Right ventricle myocardium superior (tissue), 1 donor: ENCODE data around the gene SPATS1. TPM values are rescaled to one million over a fixed set of nuclear protein-coding genes. Genes with fewer than 3 reads are reported as not detected.

Source experiments
- ATAC-seq: fragments of 200-7000 bp; cut with Tn5 transposase; one replicate; pipeline ENCODE4 v1.9.1; 2020; ENCODE audit warnings: mild to moderate bottlenecking; ENCODE audit not compliant: poor library complexity
- DNase-seq: peaks from one replicate; pipeline ENCODE4 v3.0.0-alpha.2; 2020
- intact Hi-C: fragments of 100-400 bp; cut with DNase I; formaldehyde crosslinking; loops from one replicate; pipeline ENCODE4 v1.11.2; 2022
- long read RNA-seq: library from polyadenylated mRNA; unstranded; transcript quantifications from one replicate; pipeline ENCODE4 v2.0.0, GENCODE V29; 2021
- total RNA-seq: library from RNA; stranded (reverse); fragmentation: NEBNext Ultra II Directional; extraction: Animal tissue kit (Norgen Biotek cat#: 25700); gene quantifications from one replicate; pipeline ENCODE4 v1.2.1, GENCODE V29; 2021
- donor health status: DM: no; HTN: yes; CAD: no; lungs with severe emphysema.

The SPATS1 gene, protein sequence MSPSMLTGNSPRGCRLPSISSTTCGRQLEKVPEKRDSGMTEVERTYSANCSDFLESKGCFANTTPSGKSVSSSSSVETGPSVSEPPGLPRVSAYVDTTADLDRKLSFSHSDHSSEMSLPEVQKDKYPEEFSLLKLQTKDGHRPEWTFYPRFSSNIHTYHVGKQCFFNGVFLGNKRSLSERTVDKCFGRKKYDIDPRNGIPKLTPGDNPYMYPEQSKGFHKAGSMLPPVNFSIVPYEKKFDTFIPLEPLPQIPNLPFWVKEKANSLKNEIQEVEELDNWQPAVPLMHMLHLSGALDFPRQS
- not detected for total RNA-seq
- long read RNA-seq = 0 reads

DNA sequence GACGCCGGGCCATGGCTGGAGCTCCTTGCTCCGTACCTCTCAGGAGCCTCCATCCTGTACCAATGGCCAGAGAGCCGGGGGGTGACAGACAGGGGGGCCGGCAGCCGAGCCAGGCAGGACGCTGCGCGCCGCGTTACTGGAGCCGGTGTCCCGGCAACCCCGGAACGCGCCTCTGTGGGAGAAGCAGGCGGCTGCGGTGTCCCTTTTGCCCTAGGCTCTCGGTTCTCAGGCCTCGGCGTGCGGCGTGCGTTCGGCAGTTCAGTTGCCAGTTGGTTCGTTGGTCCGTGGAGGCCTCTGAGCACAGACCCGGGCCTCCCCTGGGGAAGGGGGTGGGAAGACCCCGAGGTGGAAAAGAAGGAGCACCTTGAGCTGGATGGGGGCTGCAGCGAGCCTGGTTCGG, at the start of gene SPATS1:
SPATS1 (plus strand) TSS at position 162 of the 400 bp plus-strand sequence. CDS start 446 bp downstream, outside the sequence.
- DNase-seq (peak; percentile 54), ATAC-seq (peak; percentile 61)
- intact Hi-C loops = no loop called here

DNA sequence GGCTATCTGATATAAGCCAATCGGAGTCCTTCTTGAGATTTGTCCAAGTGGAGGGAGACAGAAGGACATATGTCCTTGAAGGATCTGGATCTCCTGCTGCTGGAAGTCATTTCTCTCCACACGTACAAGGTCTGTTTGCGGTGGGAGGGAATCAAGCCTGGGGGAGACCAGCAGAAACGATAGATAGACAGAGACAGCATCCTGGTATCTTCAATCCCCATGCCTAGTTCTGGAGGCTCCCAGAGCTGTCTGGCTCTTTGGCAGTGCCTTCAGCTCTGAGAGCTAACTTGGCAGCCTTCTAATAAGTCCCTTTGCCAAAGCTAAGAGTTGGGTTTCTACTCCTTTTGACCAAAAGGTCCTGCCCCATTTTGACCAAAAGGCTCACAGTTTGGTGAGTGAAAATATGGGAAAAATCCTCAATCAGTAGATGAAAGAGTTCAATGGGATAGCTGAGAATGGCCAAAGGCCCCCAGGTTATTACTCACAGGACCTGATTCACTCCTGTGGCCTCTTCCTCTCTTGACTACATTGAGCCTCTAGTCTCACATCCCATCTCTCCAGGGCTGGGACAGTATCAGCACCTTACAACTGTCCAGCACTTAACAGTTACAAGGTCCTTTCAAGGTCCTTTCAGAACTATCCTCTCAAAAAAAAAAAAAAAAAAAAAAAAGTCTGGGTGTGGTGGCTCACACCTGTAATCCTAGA, 49.6 kb upstream of the SPATS1 start:
- intact Hi-C loops = no loop called here
- no peak for ATAC-seq

DNA sequence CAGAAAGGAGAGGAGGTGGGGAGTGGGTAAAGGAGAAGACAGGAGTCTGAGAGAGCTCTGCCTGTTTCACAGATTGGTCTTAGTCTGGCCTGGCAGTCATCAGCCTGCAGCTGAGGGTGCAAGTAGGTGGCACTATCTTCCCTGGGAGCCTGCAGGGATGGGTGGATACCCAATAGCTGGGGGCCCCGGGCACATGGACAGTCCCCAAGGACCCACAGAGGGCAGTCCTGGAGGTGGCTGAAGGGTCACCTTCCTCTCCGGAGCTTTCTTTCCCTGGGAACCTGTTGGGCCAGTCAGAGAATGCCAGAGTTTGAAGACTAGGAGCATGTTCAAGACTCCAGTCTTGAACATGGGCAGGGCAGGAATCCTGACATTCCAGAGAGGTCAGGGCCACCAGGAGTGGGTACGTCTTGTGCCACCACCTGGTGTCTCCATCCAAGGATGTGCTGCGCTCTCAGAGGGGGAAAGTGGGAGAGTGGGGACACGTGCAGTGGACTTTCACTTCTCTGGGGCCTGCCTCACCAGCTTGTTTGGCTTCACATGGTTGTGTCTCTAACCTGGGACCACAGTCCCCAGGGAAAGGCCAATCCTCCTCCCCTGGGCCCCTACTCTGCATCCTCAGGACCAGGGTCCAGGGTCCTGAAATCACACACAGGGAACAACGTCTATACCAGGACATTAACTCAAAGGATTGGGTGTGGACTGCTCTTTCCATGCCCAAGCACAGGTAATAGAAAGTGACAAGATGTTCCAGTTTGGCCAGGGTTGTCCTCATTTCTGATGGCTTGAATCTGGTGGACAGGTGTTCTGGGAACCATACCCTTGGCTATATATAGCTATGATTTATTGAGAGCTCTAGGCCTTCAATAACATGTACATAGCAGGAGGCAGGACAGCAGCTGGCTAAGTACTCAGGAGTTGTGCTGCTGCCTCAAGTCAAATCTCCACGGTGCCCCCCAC, 47.3 kb upstream of the SPATS1 start:
- ATAC-seq (no peak), DNase-seq (no peak)
- intact Hi-C loops = no loop called here

More for the DNA sequence above, 49.6 kb upstream of the SPATS1 start:
- DNase-seq = no peak

DNA sequence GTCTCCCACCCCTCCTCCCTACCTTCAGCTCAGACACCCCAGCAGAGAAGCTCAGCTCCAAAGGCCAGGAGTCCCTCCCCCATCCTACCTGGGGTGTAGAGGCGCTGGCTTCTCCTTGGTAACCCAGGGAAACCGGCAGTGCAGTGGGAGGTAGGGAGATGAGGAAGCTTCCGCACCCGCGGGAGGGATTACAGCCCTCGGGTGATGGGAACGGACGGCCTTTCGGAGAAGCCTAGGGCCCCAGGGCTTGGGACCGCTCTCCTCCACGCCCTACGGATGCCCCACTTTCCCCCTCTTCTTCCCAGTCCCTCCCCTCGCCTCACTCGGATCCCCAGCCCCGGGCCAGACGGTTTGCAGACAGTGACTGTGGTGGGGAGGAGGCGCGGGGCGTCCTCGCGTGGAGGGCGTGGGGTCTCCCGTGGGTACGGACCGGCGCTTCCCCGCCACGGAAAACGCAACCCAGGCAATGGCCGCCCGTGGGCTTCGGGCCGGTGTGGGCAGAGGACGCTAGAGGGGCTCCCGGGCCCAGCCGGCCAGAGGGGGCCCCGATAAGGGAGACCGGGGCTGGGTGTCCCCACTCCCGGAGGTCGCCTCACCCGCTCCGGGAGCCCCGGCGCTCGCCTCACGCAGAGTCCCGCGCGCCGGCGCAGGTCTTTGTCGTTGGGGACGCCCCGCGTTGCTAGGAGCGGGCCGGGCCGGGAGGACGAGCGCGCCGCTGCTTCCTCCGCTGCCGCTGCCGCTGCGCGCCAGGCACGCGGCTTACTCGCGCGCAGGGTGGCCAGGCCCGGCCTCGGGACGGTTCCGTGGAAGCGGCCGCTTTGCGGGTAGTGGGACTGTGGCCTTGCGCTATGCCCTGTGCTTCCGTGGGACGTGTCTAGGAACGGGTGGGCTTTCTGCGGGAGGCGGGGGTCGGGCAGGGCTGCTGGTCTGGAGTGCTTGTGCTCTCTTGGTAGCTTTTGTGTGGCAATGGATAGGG, 45.1 kb upstream of the SPATS1 start:
- intact Hi-C loops = no loop called here
- ATAC-seq = peak; percentile 84
- peak; percentile 70 for DNase-seq

- peak; percentile 18 for ATAC-seq
These were observed 44.2 kb upstream of the SPATS1 start for GRCh38 chr6:44298055-44298803.

DNA sequence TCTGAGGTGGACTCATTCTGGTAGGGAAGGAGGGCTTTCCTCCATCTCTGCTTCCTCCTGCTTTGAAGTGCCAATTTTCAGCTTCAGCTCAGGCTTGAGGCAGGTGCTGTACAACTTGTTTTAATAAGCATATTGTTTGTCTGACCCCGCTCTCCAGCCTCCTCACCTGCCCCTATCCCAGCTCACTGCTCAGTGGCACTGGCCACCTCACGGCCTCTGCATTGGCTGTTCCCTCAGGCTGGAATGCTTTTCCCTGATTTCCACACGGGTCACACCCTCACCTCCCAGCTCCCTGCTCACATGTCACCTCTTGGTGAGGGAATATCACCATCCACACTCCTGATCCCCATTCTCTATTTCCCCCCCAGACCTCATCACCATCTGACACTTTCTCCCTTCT, 43.6 kb upstream of the SPATS1 start:
- DNase-seq (no peak), ATAC-seq (no peak)
- intact Hi-C loops = no loop called here

More at GRCh38 chr6:44298055-44298803, 44.2 kb upstream of the SPATS1 start:
- no peak for DNase-seq
- intact Hi-C loops = no loop called here

GRCh38 chr6:44300292-44300823, 42.1 kb upstream of the SPATS1 start:
- intact Hi-C loops = no loop called here
- ATAC-seq (no peak), DNase-seq (no peak)

DNA sequence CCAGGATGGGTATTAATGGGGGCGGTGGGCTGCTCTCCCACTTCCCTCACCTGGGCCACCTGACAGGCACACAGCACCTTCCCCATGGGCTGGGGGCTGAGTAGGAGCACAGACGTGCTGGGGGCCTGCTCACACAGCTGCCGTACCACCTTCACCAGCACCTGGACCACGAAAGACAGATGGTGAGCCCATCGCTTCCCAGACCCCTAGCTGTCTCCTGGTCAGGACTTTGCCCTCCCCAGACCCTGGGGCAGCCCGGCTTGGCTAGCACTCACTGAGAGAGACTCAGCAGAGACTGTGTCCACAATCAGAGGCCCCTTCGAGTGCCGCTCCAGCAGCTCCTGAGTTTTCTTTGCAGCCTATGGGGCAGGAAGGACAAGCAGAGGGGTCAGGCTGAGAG, 41.3 kb upstream of the SPATS1 start:
- intact Hi-C loops = no loop called here
- ATAC-seq (no peak), DNase-seq (no peak)

DNA sequence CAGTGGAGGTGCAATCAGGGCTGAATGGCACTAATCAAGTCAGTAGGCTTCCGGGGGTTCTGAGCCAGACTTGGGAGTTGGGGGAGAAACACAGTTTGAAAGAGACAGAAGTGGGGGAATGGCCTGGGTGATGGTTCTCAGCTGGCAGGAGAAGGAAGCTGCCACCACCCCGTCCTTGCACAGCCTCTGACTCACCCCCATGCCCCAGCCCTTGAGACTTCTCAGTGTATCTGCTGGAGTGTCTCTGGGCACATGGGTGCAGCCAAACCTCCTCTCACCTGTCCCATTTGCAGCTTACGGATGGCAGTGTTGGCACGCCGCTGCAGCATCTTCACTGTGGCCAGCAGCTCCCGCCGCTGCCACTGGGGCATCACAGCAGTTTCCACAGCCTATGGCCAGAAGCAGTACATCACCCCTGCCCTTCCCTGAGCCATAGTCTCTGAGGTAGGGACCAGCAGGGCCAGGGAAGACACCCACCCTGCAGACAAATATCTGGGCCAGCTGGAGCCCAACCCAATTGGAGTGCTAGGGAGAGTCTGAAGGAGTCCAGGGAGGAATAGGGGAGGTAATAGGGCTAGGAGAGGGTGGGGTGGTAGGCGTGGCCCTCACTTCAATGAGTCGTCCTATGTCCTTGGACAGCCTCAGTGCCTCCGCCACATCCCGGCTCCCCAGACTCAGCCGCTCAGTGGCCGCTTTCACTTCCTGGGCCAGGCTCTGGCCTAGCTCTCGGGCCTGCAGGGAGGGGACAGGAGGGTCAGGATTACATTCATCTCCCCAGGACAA, 40.5 kb upstream of the SPATS1 start:
- DNase-seq (no peak), ATAC-seq (no peak)
- intact Hi-C loops = no loop called here

DNA sequence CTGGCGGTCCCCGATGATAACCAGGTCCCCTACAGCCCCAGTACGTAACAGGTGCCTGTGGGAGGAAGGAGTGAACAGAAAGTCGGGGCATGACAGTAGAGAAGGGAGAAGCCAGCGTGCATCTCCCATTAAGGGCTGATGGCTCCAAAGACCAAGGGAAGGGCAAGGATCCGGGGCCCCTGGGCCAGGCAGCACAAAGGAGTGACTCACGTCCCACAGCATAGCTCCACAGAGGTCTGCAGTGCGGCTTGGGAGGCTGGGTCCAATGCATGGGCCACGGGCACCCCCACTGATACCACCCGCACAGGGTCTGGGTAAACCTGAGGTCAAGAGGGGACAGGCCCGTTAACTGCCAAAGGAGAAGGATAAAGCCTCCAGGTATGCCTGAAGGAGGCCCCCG, 39.6 kb upstream of the SPATS1 start:
- intact Hi-C loops = no loop called here
- DNase-seq (no peak), ATAC-seq (no peak)

DNA sequence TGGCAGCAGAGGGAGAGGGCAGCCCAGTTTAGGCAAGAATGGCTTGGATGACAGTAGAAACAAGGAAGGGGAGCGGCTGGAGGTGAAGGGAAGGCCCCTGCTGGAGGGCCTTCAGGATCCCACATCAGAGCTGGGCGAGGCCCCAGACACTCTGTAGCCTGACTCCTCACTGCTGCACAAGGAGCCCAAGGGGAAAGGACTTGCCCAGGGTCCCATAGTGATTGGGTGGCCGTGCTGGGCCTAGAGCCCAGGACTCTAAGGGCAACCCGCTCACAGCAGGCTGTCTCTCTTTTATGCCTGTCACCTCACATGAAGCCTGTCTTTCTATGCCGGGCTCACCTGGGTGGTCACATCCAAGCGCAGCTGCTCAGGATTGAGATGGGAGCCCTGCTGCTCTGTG, 38.6 kb upstream of the SPATS1 start:
- intact Hi-C loops = no loop called here

DNA sequence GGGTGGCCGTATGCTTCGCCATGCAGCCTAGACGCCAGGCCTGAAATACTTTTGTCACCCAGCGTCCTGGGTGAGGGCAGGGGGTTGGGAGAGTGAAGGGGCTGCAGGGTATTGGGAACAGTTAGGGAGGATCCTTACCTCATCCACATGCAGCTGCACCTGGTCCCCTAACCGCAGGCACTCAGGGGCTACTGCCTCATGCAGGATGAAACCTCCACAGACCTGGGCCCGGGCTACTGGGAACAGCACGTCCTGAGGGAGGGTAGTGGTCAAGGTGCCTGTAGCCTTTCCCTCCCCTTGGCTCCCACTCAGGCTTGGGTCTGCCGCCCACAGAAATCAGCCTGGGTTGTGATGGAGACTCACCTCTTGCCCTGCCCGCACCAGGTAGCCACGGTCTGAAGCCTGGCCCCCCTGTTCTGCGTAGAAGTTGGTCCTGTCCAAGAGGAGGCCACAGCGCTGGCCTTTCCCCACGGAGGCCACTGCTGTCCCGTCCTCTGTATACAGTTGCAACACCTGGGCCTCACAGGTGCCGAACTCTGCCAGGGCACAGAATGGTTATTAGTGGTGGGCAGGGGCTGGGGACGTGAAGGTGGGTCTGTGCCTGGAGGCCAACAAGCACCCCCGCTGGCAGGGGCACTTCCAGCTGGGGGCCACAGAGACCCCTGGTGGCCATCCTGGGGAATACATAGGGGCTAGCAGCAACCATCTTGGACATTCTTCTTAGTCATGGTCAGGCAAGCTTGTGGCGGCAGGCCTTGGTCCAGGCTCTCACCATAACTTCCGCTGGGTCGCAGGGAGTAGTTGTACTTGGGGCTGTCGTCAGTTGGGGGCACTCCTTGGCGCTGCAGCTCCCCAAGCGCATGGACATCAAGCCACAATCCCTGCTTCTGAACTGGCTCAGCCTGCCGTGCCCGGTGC, 37.9 kb upstream of the SPATS1 start:
- DNase-seq (no peak), ATAC-seq (peak; percentile 32)
- intact Hi-C loops = loop anchor here (5.0 kb wide), 1 partner anchor 37 kb away; the partner anchor contains the start of gene NFKBIE

More for the DNA sequence above, 38.6 kb upstream of the SPATS1 start:
- DNase-seq (no peak), ATAC-seq (no peak)

DNA sequence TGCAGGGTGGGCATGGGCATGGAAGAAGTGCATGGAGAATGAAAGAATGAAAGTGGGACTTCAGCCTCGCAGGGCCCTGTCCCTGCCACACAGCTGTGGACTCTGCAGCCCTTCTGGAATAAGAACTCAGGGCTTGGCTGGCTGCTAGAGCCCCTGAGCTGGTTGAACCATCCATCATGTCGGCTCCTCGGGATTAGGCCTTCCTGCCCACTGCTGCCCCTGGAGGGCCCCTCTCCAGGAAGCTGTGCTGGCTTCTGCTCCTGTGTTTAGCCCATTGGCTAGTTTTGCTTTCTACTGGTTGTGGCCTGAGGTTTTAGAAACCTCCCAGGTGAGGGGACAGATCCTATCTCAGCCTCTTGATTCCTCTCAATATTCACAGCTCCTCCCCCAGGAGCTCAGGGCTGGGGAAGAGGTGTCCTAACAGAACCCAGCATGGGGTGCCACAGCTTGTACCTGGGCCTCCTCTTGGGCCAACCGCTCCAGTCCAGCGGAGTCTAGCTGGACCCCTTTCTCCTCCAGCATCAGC, 37.2 kb upstream of the SPATS1 start:
- no peak for DNase-seq
- intact Hi-C loops = loop anchor here (5.0 kb wide), 1 partner anchor 38 kb away; the partner anchor contains the start of gene NFKBIE
- no peak for ATAC-seq

GRCh38 chr6:44306710-44307109, 35.7 kb upstream of the SPATS1 start:
- ATAC-seq (no peak), DNase-seq (no peak)
- intact Hi-C loops = loop anchor here (5.0 kb wide), 1 partner anchor 39 kb away; the partner anchor contains the start of gene NFKBIE

GRCh38 chr6:44307217-44307616, 35.2 kb upstream of the SPATS1 start:
- intact Hi-C loops = loop anchor here (5.0 kb wide), 1 partner anchor 40 kb away; the partner anchor contains the start of gene NFKBIE
- ATAC-seq (no peak), DNase-seq (no peak)
